Omental fat pad (tissue), 4 donors: ENCODE data around the gene MMEL1. TPM values are rescaled to one million over a fixed set of nuclear protein-coding genes. Genes with fewer than 3 reads are reported as not detected.

Experiments
- ATAC-seq: fragments of 150-250 bp; one replicate; pipeline ENCODE4 v1.9.1; 2016; ENCODE audit warnings: mild to moderate bottlenecking, moderate library complexity; ENCODE audit not compliant: low FRiP score
- DNase-seq: peaks from one replicate; pipeline ENCODE4 v3.0.0-alpha.2; 2019; ENCODE audit warnings: low spot score
- total RNA-seq, 4 donors: library from RNA; depleted of rRNA; stranded (reverse); fragments of >200 nt; gene quantifications; one replicate each; pipeline ENCODE4 v1.1.0, GENCODE V29; 2016
- TF ChIP-seq, protein P1 (sequence below), 3 donors: fragments of 450-650 bp; IDR thresholded peaks; one replicate each; pipeline ENCODE4 v1.5.1; 2016 to 2017; ENCODE audit warnings: antibody characterized with exemption in 3 of 3, mild to moderate bottlenecking in 3 of 3, moderate library complexity in 2 of 3

Gene MMEL1
- total RNA-seq, 4 donors from 2014 or later: 1.6 to 2.4 (median 1.6) TPM; not detected in 1

DNA sequence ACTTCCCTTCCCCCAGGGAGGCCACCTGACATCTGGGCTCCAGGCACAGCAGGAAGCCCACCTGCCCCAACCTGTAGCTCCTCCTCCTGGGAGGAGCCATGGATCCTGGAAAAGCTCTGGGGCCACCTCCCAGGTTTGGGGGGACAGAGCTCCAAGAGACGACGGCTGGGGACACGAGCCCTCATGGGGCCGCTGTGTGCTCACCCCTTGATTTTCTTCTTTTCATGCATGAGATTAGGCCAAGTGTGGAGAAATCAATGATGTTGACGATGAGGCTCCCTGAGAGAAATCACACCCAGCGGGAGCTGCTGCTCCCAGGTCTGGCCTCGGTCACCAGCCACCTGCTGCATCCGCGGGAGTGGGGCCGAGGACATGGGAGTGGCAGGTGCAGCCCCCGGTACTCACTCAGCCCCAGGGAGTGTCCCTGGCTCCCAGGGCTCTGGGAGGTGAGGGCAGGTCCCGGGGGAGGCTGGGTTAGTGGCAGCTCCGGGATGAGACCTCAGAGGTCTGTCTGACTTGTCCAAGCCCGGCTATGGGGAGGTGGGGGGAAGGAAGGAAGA is 67.9 kb downstream of the MMEL1 start:
- TF ChIP-seq, protein P1, sequence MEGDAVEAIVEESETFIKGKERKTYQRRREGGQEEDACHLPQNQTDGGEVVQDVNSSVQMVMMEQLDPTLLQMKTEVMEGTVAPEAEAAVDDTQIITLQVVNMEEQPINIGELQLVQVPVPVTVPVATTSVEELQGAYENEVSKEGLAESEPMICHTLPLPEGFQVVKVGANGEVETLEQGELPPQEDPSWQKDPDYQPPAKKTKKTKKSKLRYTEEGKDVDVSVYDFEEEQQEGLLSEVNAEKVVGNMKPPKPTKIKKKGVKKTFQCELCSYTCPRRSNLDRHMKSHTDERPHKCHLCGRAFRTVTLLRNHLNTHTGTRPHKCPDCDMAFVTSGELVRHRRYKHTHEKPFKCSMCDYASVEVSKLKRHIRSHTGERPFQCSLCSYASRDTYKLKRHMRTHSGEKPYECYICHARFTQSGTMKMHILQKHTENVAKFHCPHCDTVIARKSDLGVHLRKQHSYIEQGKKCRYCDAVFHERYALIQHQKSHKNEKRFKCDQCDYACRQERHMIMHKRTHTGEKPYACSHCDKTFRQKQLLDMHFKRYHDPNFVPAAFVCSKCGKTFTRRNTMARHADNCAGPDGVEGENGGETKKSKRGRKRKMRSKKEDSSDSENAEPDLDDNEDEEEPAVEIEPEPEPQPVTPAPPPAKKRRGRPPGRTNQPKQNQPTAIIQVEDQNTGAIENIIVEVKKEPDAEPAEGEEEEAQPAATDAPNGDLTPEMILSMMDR (IDR thresholded peaks at IDR 0.05): no peak
- ATAC-seq (no peak), DNase-seq (no peak)

DNA sequence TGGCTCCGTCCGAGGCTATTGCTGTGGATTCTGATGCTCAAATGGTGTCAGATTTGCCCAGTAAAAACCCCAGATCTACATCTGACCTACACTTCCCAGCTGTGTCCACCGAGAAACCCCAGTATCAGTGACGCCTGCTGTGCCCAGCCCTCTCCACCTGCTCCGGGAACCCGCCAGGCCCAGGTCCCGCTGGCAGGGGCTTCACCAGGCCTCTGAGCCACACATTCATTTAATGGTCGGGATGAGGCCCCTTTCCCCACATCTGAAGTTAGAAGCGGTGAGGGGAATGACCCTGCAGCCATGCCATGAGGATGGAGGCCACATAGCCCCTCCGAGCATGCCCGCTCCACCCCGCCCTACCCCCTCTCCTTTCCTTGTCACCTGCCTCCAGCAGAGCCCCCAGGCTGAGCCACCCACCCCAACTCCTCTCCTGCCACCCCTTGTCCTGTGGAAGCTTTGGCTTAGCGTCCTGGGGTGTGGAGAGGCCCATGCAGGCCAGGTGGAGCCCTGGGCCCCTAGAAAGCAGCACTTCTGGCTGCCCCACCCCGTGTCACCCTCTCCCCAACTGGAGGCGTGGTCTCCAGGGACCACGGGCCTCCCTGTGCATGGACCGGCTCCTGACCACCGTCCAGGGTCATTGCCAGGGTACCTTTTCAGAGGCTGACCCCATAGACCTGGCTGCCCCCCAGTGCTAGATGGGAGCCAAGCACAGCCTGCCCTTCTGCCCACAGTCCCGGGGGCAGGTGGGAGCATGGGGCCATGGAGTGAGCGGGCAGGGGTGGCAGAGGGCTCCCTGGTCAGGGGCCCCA is 68.6 kb downstream of the MMEL1 start:
- TF ChIP-seq, protein P1 (IDR thresholded peaks at IDR 0.05): no peak
- ATAC-seq: no peak
- no peak for DNase-seq

DNA sequence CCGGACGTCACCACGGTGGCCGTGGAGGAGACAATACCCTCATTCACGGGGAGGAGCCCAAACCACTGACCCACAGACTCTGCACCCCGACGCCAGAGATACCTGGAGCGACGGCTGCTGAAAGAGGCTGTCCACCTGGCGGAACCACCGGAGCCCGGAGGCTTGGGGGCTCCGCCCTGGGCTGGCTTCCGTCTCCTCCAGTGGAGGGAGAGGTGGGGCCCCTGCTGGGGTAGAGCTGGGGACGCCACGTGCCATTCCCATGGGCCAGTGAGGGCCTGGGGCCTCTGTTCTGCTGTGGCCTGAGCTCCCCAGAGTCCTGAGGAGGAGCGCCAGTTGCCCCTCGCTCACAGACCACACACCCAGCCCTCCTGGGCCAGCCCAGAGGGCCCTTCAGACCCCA is 69.6 kb downstream of the MMEL1 start:
- no peak for DNase-seq
- TF ChIP-seq, protein P1 (IDR thresholded peaks at IDR 0.05): no peak
- no peak for ATAC-seq

DNA sequence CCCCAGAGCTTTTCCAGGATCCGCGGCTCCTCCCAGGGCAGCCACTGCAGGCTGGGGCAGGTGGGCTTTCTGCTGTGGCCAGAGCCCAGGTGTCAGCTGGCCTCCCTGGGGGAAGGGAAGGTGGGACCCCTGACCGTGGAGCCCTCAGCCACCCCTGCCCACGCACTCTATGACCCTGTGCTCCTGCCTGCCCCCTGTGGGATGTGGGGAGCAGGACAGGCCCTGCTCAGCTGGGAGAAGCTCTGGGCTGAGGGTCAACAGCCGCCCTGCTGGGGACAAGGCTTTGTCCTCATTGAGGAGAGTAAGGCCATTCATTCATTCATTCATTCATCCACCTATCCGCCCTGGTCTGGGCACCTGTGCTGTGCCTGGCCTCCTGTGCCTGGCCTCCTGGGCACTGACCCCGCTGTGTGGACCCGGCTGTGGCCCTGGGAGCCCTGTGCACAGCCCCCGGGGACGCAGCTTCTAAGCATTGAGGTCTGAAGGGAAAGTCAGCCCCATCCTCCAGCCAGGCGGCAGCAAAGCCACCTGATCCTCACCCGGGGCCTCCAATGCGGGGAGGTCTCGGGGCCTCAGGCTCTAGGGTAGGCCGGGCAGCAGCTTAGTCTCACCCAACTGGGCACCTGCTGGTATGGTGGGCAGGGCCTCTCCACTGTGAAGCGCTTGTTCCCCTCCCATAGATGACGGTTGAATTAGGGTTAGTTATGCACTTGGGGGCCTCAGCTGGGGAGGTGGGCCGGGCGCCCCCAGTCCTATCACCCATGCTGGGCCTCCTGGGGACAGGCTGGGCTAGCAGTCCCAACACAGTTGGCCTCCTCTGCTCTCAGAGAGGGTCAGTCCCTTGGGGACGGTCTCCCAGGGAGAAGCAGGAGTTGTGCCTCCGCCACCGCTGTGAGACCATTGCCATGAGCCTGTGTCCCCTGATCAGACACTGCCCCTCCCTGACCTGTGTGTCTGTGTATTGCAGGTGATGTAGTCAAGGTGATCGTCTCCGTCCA is 70.6 kb downstream of the MMEL1 start:
- no peak for DNase-seq
- peak; percentile 6 for ATAC-seq
- TF ChIP-seq, protein P1 (IDR thresholded peaks at IDR 0.05): no peak

DNA sequence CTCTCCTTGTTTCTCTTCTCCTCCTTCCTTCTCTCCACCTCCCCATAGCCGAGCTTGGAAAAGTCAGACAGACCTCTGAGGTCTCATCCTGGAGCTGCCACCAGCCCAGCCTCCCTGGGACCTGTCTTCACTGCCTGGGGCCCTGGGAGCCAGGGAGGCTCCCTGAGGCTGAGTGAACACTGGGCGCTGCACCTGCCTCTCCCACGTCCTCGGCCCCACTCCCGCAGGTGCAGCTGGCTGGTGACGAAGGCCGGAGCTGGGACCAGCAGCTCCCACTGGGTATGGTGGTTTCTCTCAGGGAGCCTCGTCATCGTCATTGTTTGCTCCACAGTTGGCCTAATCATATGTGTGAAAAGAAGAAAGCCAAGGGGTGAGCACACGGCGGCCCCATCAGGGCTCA is 71.4 kb downstream of the MMEL1 start:
- ATAC-seq (no peak), DNase-seq (no peak)
- TF ChIP-seq, protein P1 (IDR thresholded peaks at IDR 0.05): no peak

DNA sequence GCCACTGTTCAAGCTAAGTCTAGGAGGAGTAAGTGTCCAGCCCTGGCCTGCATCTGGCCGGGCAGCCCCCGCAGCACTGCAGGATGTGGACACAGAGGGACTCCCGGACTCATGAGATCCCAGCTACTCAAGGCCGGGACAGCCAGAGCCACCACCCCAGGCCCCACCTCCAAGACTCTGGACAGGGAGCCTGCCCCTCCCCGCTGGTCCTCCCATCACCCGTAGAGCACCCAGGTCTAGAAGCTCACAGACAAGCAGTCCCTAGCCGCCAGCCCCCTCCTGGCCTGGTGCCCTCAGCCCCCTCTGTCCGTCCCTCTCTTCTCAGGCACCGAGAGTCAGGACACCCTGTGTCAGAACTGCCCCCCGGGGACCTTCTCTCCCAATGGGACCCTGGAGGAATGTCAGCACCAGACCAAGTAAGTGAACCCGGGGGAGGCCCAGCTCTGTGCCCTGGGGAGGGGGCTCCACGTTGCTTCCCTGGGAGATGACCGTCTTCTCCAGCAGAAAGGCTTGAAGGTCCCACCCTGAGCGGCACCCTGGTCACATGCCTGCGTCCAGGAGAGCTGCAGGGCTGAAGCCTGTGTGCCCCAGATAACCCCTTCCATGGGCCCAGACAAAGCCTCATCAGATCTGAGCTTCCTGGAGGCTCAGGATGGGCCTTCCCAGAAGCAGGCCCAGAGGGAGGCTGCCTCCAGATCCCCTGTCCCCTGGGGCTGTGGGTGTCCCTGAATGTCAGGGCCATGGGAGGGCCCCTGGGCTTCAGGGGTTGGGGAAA is 72.3 kb downstream of the MMEL1 start:
- TF ChIP-seq, protein P1 (IDR thresholded peaks at IDR 0.05): no peak
- ATAC-seq (no peak), DNase-seq (no peak)
